Activated T-helper 1 cell treated with anti-CD3 and anti-CD28 coated beads, Interleukin-2, amount 50 U/mL, for 16 hours (primary cell): Measurements from ENCODE around the gene KCNH1.

Experiments used
- DNase-seq, 2 donors: peaks; one replicate each; pipeline ENCODE4 v3.0.0-alpha.2; 2020; ENCODE audit warnings: low read depth in 1 of 2, low spot score in 1 of 2

KCNH1 gene

GRCh38 chr1:210815641-210816550 is 318.1 kb downstream of the KCNH1 start:
- DNase-seq: no peak

GRCh38 chr1:210814382-210815123 is 319.4 kb downstream of the KCNH1 start:
- DNase-seq: no peak

- no peak for DNase-seq
These were observed 332.4 kb downstream of the KCNH1 start for GRCh38 chr1:210801501-210801900.

GRCh38 chr1:210800756-210801155 is 333.2 kb downstream of the KCNH1 start:
- no peak for DNase-seq

- DNase-seq: no peak
These were observed 333.6 kb downstream of the KCNH1 start for GRCh38 chr1:210800301-210800700.

- DNase-seq: no peak
These were observed 336.5 kb downstream of the KCNH1 start for GRCh38 chr1:210797422-210797821.

GRCh38 chr1:210796421-210796820 is 337.5 kb downstream of the KCNH1 start:
- no peak for DNase-seq

GRCh38 chr1:210794445-210794844 is 339.5 kb downstream of the KCNH1 start:
- no peak for DNase-seq

- no peak for DNase-seq
These were observed 341.5 kb downstream of the KCNH1 start for GRCh38 chr1:210792250-210793102.

- DNase-seq: no peak
These were observed 343.8 kb downstream of the KCNH1 start for GRCh38 chr1:210790196-210790595.

- no peak for DNase-seq
These were observed 346.1 kb downstream of the KCNH1 start for GRCh38 chr1:210787800-210788199.

- DNase-seq: no peak
These were observed 347.4 kb downstream of the KCNH1 start for GRCh38 chr1:210786546-210786945.

GRCh38 chr1:210783925-210784324 is 350.0 kb downstream of the KCNH1 start:
- DNase-seq: no peak

GRCh38 chr1:210781652-210782051 is 352.3 kb downstream of the KCNH1 start:
- DNase-seq: no peak

GRCh38 chr1:210779269-210779668 is 354.7 kb downstream of the KCNH1 start:
- DNase-seq: no peak

- DNase-seq: no peak
These were observed 356.0 kb downstream of the KCNH1 start for GRCh38 chr1:210777914-210778313.

- no peak for DNase-seq
These were observed 357.2 kb downstream of the KCNH1 start for GRCh38 chr1:210776712-210777111.

- no peak for DNase-seq
These were observed 358.7 kb downstream of the KCNH1 start for GRCh38 chr1:210775289-210775688.

GRCh38 chr1:210773450-210773849 is 360.5 kb downstream of the KCNH1 start:
- no peak for DNase-seq

- no peak for DNase-seq
These were observed 362.8 kb downstream of the KCNH1 start for GRCh38 chr1:210771131-210771530.

GRCh38 chr1:210770396-210770984 is 363.5 kb downstream of the KCNH1 start:
- DNase-seq: no peak
